Endothelial cell of umbilical vein (primary cell): ENCODE results near the gene NXPE3. TPM values are rescaled to one million over a fixed set of nuclear protein-coding genes. Genes with fewer than 3 reads are reported as not detected.

Experiments used
- BruUV-seq: library from RNA; stranded (reverse); fragments of 400-500 nt; replicated peaks from 2 replicates; lab custom pipeline; 2021; lab: Mats Ljungman, UMichigan
- CTCF ChIA-PET: fragments of 300-600, 350-600 bp; sonication (Branson Sonifier 250); formaldehyde crosslinking; loops from one replicate; lab custom pipeline; 2021; ENCODE audit warnings: antibody characterized with exemption, inconsistent platforms; lab: Charles Lee
- POLR2A ChIA-PET: fragments of 300-600, 350-600 bp; sonication (Branson Sonifier 250); formaldehyde crosslinking; loops from one replicate; lab custom pipeline; 2021; ENCODE audit warnings: antibody characterized with exemption, inconsistent platforms; lab: Charles Lee
- DNase-seq: peaks from one replicate; pipeline ENCODE4 v3.0.0-alpha.2; 2011; ENCODE audit warnings: low read depth, low spot score
- FAIRE-seq: peaks from 2 replicates; lab custom pipeline; 2011; peaks lifted over from hg19 to GRCh38; lab: Jason Lieb, UNC
- H2AFZ ChIP-seq: 2 replicates; pipeline ENCODE4 v1.6.0; 2012; ENCODE audit warnings: low read depth, low read length, control low read depth, inconsistent platforms
- H3K27ac ChIP-seq: 2 replicates; pipeline ENCODE4 v1.5.1; 2011; ENCODE audit warnings: low read depth, mild to moderate bottlenecking, control low read depth, low read length, moderate library complexity; ENCODE audit not compliant: insufficient read depth
- H3K27me3 ChIP-seq, 2 experiments: 2 replicates each; pipeline versions ENCODE4 v1.6.0 to v1.6.1; 2011; ENCODE audit warnings: low read length in 2 of 2, mixed read lengths in 1 of 2; ENCODE audit not compliant: control insufficient read depth in 2 of 2, insufficient read depth in 2 of 2
- H3K36me3 ChIP-seq, 2 experiments: 2 replicates in 1 of 2; 3 replicates in 1 of 2; pipeline ENCODE4 v1.5.1; 2011; ENCODE audit warnings: low read length in 2 of 2, mild to moderate bottlenecking in 1 of 2, moderate library complexity in 1 of 2; ENCODE audit not compliant: control insufficient read depth in 2 of 2, insufficient read depth in 2 of 2; ENCODE audit errors: extremely low read depth in 1 of 2
- H3K4me1 ChIP-seq: 3 replicates; pipeline ENCODE4 v1.5.1; 2011; ENCODE audit warnings: mild to moderate bottlenecking, low read length; ENCODE audit not compliant: control insufficient read depth, insufficient read depth; ENCODE audit errors: extremely low read depth
- H3K4me2 ChIP-seq: 2 replicates; pipeline ENCODE4 v1.6.1; 2011; ENCODE audit warnings: low read length, control low read depth, mixed read lengths; ENCODE audit not compliant: insufficient read depth
- H3K4me3 ChIP-seq, 3 experiments: fragments of 200-600 bp in 1 of 3; sonication (generic), shearing (Covaris generic) in 1 of 3; replicated peaks in 1 of 3; 2 replicates each; pipeline ENCODE4 v1.5.1; 2011 to 2016; ENCODE audit warnings: control low read depth in 3 of 3, low read length in 3 of 3, mild to moderate bottlenecking in 2 of 3, inconsistent platforms in 1 of 3, low read depth in 1 of 3, moderate library complexity in 1 of 3; ENCODE audit not compliant: insufficient read depth in 1 of 3
- H3K79me2 ChIP-seq: 2 replicates; pipeline ENCODE4 v1.6.0; 2012; ENCODE audit warnings: low read length, inconsistent platforms; ENCODE audit not compliant: control insufficient read depth, insufficient read depth
- H3K9ac ChIP-seq: replicated peaks from 2 replicates; pipeline ENCODE3; 2011; ENCODE audit warnings: low read length, control low read depth; ENCODE audit not compliant: insufficient read depth; ENCODE audit errors: extremely low read depth
- H3K9me1 ChIP-seq: replicated peaks from 3 replicates; pipeline ENCODE4 v1.6.0; 2011; ENCODE audit warnings: mild to moderate bottlenecking, low read length; ENCODE audit not compliant: control insufficient read depth, insufficient read depth; ENCODE audit errors: extremely low read depth
- H3K9me3 ChIP-seq: replicated peaks from 2 replicates; pipeline ENCODE4 v1.5.1; 2012; ENCODE audit warnings: low read length, inconsistent platforms; ENCODE audit not compliant: control insufficient read depth, insufficient read depth
- H4K20me1 ChIP-seq: replicated peaks from 2 replicates; pipeline ENCODE3; 2011; ENCODE audit warnings: mild to moderate bottlenecking, low read length; ENCODE audit not compliant: control insufficient read depth, insufficient read depth; ENCODE audit errors: extremely low read depth
- EZH2 ChIP-seq: IDR thresholded peaks from 2 replicates; pipeline ENCODE4 v1.6.1; 2012; ENCODE audit warnings: borderline replicate concordance, low read depth, mild to moderate bottlenecking, moderate library complexity, low read length, inconsistent platforms; ENCODE audit not compliant: severe bottlenecking
- FOS ChIP-seq: IDR thresholded peaks from 2 replicates; pipeline ENCODE4 v1.6.1; 2011; ENCODE audit warnings: mild to moderate bottlenecking, low read length, moderate library complexity, borderline replicate concordance; ENCODE audit not compliant: insufficient read depth
- GATA2 ChIP-seq: IDR thresholded peaks from 2 replicates; pipeline ENCODE4 v1.7.0; 2011; ENCODE audit warnings: low read depth, mild to moderate bottlenecking, moderate library complexity, mixed read lengths, low read length; ENCODE audit not compliant: insufficient read length, insufficient read depth
- JUN ChIP-seq: IDR thresholded peaks from 2 replicates; pipeline ENCODE4 v1.6.1; 2011; ENCODE audit warnings: borderline replicate concordance, low read depth; ENCODE audit not compliant: insufficient read length, insufficient read depth
- MYC ChIP-seq: IDR thresholded peaks from one replicate; pipeline ENCODE4 v1.6.1; 2011; ENCODE audit warnings: mild to moderate bottlenecking, low read depth, low read length
- POLR2A ChIP-seq: IDR thresholded peaks from 2 replicates; pipeline ENCODE4 v1.6.1; 2012; ENCODE audit warnings: low read depth, mild to moderate bottlenecking, control low read depth, low read length
- POLR2AphosphoS5 ChIP-seq: IDR thresholded peaks from 2 replicates; pipeline ENCODE4 v1.6.1; 2012; ENCODE audit warnings: low read depth, mild to moderate bottlenecking, control low read depth, low read length, moderate library complexity; ENCODE audit not compliant: insufficient read depth
- dilution Hi-C: fragments of 300-500 bp; cut with MboI; formaldehyde crosslinking; loops from one replicate; pipeline ENCODE4 v1.15.0; 2019; ENCODE audit warnings: low sequenced_read_pairs; ENCODE audit not compliant: extremely low pct_ligation_motif_present
- intact Hi-C: fragments of 100-400 bp; cut with micrococcal nuclease; formaldehyde crosslinking; loops from one replicate; pipeline ENCODE4 v1.10.0; 2022
- polyA plus RNA-seq, 4 experiments: library from polyadenylated mRNA; depleted of rRNA in 3 of 4; stranded (reverse) in 3 of 4; unstranded in 1 of 4; fragments of >200 nt; gene quantifications; 2 replicates each; pipeline versions ENCODE4 v1.2.1 to v1.2.3, GENCODE V29; 2011 to 2012; ENCODE audit warnings: missing spikeins in 1 of 4
- total RNA-seq: library from RNA; stranded (reverse); gene quantifications from 2 replicates; pipeline ENCODE4 v1.2.3, GENCODE V29; 2021
- TF ChIP-seq, protein P1 (sequence below), 2 donors: IDR thresholded peaks; 1 replicate in 1 of 2; 2 replicates in 1 of 2; pipeline ENCODE4 v1.5.1; 2011; ENCODE audit warnings: low read length in 2 of 2, mild to moderate bottlenecking in 2 of 2, moderate library complexity in 2 of 2, control low read depth in 1 of 2, inconsistent platforms in 1 of 2, low read depth in 1 of 2; ENCODE audit not compliant: insufficient read depth in 1 of 2; ENCODE audit errors: extremely low read depth in 1 of 2

NXPE3 gene
- total and polyA plus RNA-seq, 2 donors (not counting 3 experiments of a cell fraction or from before 2014, with no cell fraction given): 13.7 to 20.3 TPM

DNA sequence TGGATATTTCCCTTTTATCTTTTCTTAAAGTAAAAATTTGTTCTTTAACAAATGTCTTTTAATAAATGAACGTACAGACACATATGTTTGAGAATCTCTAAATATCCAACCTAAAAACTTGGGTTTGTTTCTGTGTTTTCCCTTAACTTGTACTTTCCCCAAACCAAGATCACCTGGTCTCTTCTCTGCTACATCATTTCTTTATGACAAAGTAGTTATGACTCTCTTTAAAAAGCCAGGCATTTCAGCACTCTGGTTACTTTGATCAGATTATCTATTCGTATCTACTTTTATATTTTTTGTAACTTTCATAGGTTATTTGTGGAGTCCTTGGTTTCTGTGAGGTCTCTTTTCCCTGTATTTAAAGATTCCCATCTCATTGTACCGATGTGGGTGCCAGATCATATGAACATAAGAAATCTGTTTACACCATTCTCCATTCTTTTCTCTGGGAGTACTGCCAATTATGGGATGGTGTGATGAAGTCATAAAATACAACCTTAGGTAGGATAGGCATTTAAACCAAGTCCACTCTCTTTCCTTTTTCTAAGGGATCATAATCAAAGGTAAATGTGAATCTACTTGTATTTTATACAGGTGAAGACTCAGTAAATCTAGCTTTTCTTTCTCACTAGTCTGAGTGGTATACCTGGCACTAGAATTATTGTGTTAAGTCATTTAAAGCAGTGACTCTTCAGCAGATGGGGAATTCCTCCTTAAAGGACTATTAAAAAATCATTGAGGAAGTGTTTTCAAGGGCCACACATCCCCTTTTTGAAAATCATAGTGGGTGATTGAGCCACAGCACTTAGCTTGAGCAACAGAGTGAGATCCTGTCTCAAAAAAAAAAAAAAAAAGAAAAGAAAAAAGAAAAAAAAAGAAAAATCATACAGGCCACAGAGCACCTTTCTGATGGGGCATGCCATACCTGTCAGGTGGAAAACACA, 57.9 kb downstream of the NXPE3 start:
- Histone ChIP-seq H3K4me2 (no peak overlapping the region), H3K36me3 (no peaks in the 10 kb centered on the region), H3K27ac (no peak overlapping the region), H3K27me3 (no peaks in the 10 kb centered on the region), H3K79me2 (no peaks in the 10 kb centered on the region), H3K4me1 (peaks cover 5% of the 10 kb centered on the region), H2AFZ (no peak overlapping the region), H4K20me1 (no peaks in the 10 kb centered on the region), H3K9me3 (no peaks in the 10 kb centered on the region), H3K9ac (no peak overlapping the region), H3K4me3 (no peak overlapping the region), H3K9me1 (no peaks in the 10 kb centered on the region)
- TF ChIP-seq FOS: no peak
- no peak for TF ChIP-seq MYC
- TF ChIP-seq POLR2A: no peak
- TF ChIP-seq POLR2AphosphoS5: no peak
- no peak for TF ChIP-seq EZH2
- TF ChIP-seq GATA2: no peak
- TF ChIP-seq, protein P1, sequence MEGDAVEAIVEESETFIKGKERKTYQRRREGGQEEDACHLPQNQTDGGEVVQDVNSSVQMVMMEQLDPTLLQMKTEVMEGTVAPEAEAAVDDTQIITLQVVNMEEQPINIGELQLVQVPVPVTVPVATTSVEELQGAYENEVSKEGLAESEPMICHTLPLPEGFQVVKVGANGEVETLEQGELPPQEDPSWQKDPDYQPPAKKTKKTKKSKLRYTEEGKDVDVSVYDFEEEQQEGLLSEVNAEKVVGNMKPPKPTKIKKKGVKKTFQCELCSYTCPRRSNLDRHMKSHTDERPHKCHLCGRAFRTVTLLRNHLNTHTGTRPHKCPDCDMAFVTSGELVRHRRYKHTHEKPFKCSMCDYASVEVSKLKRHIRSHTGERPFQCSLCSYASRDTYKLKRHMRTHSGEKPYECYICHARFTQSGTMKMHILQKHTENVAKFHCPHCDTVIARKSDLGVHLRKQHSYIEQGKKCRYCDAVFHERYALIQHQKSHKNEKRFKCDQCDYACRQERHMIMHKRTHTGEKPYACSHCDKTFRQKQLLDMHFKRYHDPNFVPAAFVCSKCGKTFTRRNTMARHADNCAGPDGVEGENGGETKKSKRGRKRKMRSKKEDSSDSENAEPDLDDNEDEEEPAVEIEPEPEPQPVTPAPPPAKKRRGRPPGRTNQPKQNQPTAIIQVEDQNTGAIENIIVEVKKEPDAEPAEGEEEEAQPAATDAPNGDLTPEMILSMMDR (IDR thresholded peaks at IDR 0.05; ENCODE audit: extremely low read depth in 1 of 2, insufficient read depth in 1 of 2, low read depth in 1 of 2, low read length in 2 of 2): no peak
- TF ChIP-seq JUN: no peak
- ChIA-PET CTCF (no interaction called here), POLR2A (no interaction called here)
- dilution Hi-C loops: no loop called here
- peak; percentile 89 for DNase-seq
- no TSS peak for BruUV-seq
- intact Hi-C loops: no loop called here
- FAIRE-seq: no peak
